HG02943 (cell line): ENCODE measurements around the gene CXCL13.
"Not testable (repeated sequence)": the region's sequence is repeated elsewhere in the genome, so short reads cannot be mapped to it uniquely, and the experiment has no call there.

Source experiments
- ATAC-seq: cut with Tn5 transposase; IDR thresholded peaks from one replicate; pipeline ENCODE4 v1.9.1; 2021; ENCODE audit warnings: mild to moderate bottlenecking, low read depth, moderate library complexity; ENCODE audit not compliant: unreplicated experiment

Gene CXCL13

DNA sequence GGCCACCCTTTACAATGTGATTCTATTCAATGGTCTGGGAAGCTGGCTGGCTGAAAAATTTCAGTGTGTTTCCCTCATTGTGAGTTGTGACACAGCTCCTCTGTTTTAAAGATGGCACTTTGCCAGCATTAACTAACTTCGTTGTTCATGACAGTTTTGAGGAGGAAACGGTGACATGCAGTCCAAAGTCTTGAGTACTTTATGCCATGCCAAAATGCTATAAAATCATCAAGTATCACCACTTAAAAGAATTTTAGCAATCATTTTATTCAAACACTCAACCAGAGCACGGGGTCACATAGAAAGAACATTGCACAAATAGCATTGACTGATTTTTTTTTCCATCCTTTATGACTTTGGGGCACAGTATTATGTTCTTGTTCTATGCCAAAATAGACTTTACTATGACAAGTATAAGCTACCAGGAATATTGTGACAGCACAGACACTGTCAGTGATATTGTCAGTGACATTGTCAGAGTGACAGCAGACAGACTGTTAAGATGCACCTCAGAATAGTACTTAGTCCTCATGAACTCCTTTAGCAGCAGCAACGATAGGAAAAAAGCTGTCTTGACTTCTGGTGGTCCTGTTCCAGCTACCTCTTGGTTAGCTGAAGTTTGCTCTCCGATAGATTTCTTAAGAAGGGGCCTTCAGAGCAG, 46.7 kb downstream of the CXCL13 start:
- ATAC-seq, result no peak

DNA sequence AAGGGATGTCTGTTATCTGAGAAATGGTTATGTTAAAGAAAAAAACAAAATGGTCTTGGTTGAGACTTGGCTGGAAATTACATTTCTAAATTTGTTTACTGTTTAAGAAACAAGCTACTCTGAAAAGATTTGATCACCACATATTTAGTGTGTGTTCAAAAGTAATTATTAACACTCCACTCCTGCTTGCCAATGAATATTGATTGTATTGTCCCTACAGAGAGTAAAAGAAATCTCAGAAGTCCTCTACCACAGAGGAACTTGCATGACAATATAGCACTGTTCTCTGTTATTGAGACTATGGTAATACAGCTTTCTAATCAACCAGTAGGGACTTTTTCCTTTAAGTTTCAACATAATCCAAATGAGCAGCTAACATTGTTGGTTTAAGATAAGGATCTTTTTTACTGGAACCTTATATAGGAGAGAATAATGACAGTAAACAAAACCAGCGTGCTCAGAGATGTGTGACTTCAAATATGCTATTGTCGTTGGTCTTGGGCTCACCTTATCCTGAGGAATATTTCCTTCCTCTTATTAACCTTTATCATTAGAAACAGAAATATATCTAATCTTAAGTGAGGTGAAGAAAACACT, 47.6 kb downstream of the CXCL13 start:
- no peak for ATAC-seq

DNA sequence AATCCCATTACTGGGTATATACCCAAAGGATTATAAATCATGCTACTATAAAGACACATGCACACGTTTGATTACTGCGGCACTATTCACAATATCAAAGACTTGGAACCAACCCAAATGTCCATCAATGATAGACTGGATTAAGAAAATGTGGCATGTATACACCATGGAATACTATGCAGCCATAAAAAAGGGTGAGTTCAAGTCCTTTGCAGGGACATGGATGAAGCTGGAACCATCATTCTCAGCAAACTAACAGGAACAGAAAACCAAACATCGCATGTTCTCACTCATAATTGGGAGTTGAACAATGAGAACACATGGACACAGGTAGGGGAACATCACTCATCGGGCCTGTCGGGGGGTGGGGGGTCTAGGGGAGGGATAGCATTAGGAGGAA, 54.7 kb downstream of the CXCL13 start:
- not testable (repeated sequence) for ATAC-seq
